Measurements from ENCODE around the gene PSD2. TPM values are rescaled to one million over a fixed set of nuclear protein-coding genes. Genes with fewer than 3 reads are reported as not detected.

Gene PSD2
- total RNA-seq, 3 donors from 2014 or later (not counting 1 experiment from before 2014, with no cell fraction given): 1.3 to 2.5 (median 1.3) TPM

DNA sequence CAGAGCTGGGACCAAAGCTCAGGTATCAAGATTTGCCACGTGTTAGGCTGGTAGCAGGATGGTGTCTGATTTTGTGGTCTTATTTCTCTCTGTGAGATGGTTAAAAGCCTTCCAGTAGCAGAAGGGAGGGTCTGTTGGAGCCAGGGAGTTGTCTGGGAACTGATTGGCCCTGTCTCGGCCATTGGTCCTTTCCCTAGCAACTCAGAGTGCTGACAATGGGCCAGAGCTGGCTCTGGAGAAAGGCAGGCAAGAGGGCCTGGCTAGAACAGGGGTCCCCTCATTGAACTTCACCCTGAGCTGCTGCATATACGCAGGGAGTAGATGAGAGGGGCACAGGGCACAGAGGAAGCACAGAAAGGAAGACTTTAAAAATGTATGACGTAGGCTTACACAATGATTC is 92.8 kb downstream of the PSD2 start:
- WGBS (ENCODE audit: insufficient coverage): 70% methylated on average over 4 of the region's 4 CpGs
- ATAC-seq: no peak
- H3K4me3 Mint-ChIP-seq: no peak overlapping the region
- no peak for DNase-seq
- H3K4me3 ChIP-seq (ENCODE audit: low read length): no peak overlapping the region
- H3K36me3 Mint-ChIP-seq: no peaks in the 10 kb centered on the region
- intact Hi-C loops (cut with micrococcal nuclease): no loop called here
- H3K4me1 Mint-ChIP-seq: peaks cover 0 to 5% of the 10 kb centered on the region in 2 donors
- H3K9me3 Mint-ChIP-seq: no peaks in the 10 kb centered on the region
- no peak overlapping the region for H3K27ac ChIP-seq (ENCODE audit: low read length)
- H3K9me3 ChIP-seq (ENCODE audit: control insufficient read depth, insufficient read depth, low read length): no peaks in the 10 kb centered on the region
- no peak overlapping the region for H3K27ac Mint-ChIP-seq
- peaks cover 6 to 22% of the 10 kb centered on the region in 2 donors for H3K27me3 Mint-ChIP-seq (ENCODE audit: low read depth in 2 of 2)
- H3K27me3 ChIP-seq (ENCODE audit: control insufficient read depth, insufficient read depth, low read length): no peaks in the 10 kb centered on the region
- no peaks in the 10 kb centered on the region for H3K4me1 ChIP-seq (ENCODE audit: control insufficient read depth, insufficient read depth, low read length)
- H3K36me3 ChIP-seq (ENCODE audit: control insufficient read depth, insufficient read depth, low read length): no peaks in the 10 kb centered on the region
- TF ChIP-seq, protein P1, sequence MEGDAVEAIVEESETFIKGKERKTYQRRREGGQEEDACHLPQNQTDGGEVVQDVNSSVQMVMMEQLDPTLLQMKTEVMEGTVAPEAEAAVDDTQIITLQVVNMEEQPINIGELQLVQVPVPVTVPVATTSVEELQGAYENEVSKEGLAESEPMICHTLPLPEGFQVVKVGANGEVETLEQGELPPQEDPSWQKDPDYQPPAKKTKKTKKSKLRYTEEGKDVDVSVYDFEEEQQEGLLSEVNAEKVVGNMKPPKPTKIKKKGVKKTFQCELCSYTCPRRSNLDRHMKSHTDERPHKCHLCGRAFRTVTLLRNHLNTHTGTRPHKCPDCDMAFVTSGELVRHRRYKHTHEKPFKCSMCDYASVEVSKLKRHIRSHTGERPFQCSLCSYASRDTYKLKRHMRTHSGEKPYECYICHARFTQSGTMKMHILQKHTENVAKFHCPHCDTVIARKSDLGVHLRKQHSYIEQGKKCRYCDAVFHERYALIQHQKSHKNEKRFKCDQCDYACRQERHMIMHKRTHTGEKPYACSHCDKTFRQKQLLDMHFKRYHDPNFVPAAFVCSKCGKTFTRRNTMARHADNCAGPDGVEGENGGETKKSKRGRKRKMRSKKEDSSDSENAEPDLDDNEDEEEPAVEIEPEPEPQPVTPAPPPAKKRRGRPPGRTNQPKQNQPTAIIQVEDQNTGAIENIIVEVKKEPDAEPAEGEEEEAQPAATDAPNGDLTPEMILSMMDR (IDR thresholded peaks at IDR 0.05): no peak

DNA sequence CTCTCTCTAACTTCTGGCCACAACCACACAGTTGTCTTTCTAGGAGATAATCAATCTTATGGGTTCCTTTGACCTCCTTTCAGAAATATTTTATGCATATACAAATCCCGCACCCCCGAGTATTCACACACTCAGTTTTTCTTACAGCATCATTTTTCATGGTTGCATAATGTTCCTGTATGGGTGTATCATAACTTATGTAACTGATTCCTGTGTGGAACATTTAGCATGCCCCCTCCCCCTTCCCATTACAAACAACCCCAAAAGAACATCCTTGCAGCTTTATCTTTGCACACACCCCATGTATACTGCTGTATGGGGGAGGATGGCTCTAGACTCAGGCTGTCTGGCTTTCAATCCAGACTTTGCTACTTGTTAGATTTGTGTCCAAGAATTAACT is 93.8 kb downstream of the PSD2 start:
- WGBS (ENCODE audit: insufficient coverage): no CpG with 5 or more reads among the region's 2 CpGs
- Mint-ChIP-seq H3K9me3 (no peaks in the 10 kb centered on the region), H3K27ac (no peak overlapping the region), H3K4me1 (peaks cover 0 to 5% of the 10 kb centered on the region in 2 donors), H3K4me3 (no peak overlapping the region), H3K27me3 (ENCODE audit: low read depth in 2 of 2) (peaks cover 8 to 22% of the 10 kb centered on the region in 2 donors), H3K36me3 (no peaks in the 10 kb centered on the region)
- intact Hi-C loops (cut with micrococcal nuclease): no loop called here
- no peaks in the 10 kb centered on the region for H3K27me3 ChIP-seq (ENCODE audit: control insufficient read depth, insufficient read depth, low read length)
- no peak overlapping the region for H3K4me3 ChIP-seq (ENCODE audit: low read length)
- no peak overlapping the region for H3K27ac ChIP-seq (ENCODE audit: low read length)
- no peak for DNase-seq
- H3K4me1 ChIP-seq (ENCODE audit: control insufficient read depth, insufficient read depth, low read length): no peaks in the 10 kb centered on the region
- ATAC-seq: no peak
- TF ChIP-seq, protein P1 (IDR thresholded peaks at IDR 0.05): no peak
- H3K36me3 ChIP-seq (ENCODE audit: control insufficient read depth, insufficient read depth, low read length): no peaks in the 10 kb centered on the region
- no peaks in the 10 kb centered on the region for H3K9me3 ChIP-seq (ENCODE audit: control insufficient read depth, insufficient read depth, low read length)

- no peak for ATAC-seq
- Histone ChIP-seq H3K36me3 (ENCODE audit: control insufficient read depth, insufficient read depth, low read length) (no peaks in the 10 kb centered on the region), H3K27ac (ENCODE audit: low read length) (no peak overlapping the region), H3K4me3 (ENCODE audit: low read length) (no peak overlapping the region), H3K27me3 (ENCODE audit: control insufficient read depth, insufficient read depth, low read length) (no peaks in the 10 kb centered on the region), H3K9me3 (ENCODE audit: control insufficient read depth, insufficient read depth, low read length) (no peaks in the 10 kb centered on the region), H3K4me1 (ENCODE audit: control insufficient read depth, insufficient read depth, low read length) (peaks cover 28% of the 10 kb centered on the region)
- DNase-seq: no peak
- Mint-ChIP-seq H3K9me3 (no peaks in the 10 kb centered on the region), H3K4me1 (peaks cover 21 to 25% of the 10 kb centered on the region in 2 donors), H3K4me3 (no peak overlapping the region), H3K36me3 (no peaks in the 10 kb centered on the region), H3K27me3 (ENCODE audit: low read depth in 2 of 2) (peaks cover 8 to 16% of the 10 kb centered on the region in 2 donors), H3K27ac (no peak overlapping the region)
- TF ChIP-seq, protein P1 (IDR thresholded peaks at IDR 0.05): no peak
- intact Hi-C loops (cut with micrococcal nuclease): no loop called here
- 80% methylated on average over 9 of the region's 9 CpGs for WGBS (ENCODE audit: insufficient coverage)
These were observed 98.3 kb downstream of the PSD2 start for GRCh38 chr5:139893873-139894272.

Other genes with a start within 250 kb of the PSD2 start
- 100 to 1,000 TPM; 127 to 139 (median 131) TPM for gene UBE2D2, start 234.5 kb upstream of the PSD2 start, total RNA-seq
- 100 to 1,000 TPM in 1 of 3 donors, 10 to 100 TPM in 2; 75.6 to 124 (median 84.8) TPM for gene CXXC5, start 147.5 kb upstream of the PSD2 start, total RNA-seq
- gene NRG2, start 247.5 kb downstream of the PSD2 start, total RNA-seq: under 1 TPM; 0.21 to 0.50 (median 0.40) TPM